K562 (cell line): ENCODE measurements around the gene HCST. TPM values are rescaled to one million over a fixed set of nuclear protein-coding genes. Genes with fewer than 3 reads are reported as not detected.

Experiments used
- HNRNPLL ChIP-seq: fragments of 200-400 bp; formaldehyde crosslinking; IDR thresholded peaks from 2 replicates; pipeline ENCODE4 v1.6.1; 2017; ENCODE audit warnings: low read length, low read depth, mild to moderate bottlenecking; ENCODE audit not compliant: poor library complexity, severe bottlenecking
- RFX7 ChIP-seq: fragments of 250-450 bp; sonication (Bioruptor Pico); IDR thresholded peaks from 2 replicates; pipeline ENCODE4 v1.5.1; 2021; ENCODE audit warnings: mild to moderate bottlenecking
- ZFP1 ChIP-seq: fragments of 450-650 bp; formaldehyde crosslinking; IDR thresholded peaks from 2 replicates; pipeline ENCODE4 v1.4.0; 2020; ENCODE audit warnings: mild to moderate bottlenecking, mixed read lengths
- ZNF140 ChIP-seq: fragments of 250-450 bp; sonication (Bioruptor Pico); IDR thresholded peaks from 2 replicates; pipeline ENCODE4 v1.8.0; 2021; ENCODE audit warnings: moderate library complexity, mild to moderate bottlenecking, inconsistent platforms
- ZNF551 ChIP-seq: fragments of 250-450 bp; sonication (Bioruptor Pico); IDR thresholded peaks from 2 replicates; pipeline ENCODE4 v1.5.0; 2021; ENCODE audit warnings: mild to moderate bottlenecking, moderate library complexity
- ZNF79 ChIP-seq: fragments of 250-450 bp; sonication (Bioruptor Pico); IDR thresholded peaks from 2 replicates; pipeline ENCODE4 v1.4.0; 2020; ENCODE audit warnings: low read depth, mild to moderate bottlenecking, moderate library complexity
- polyA plus RNA-seq, 8 experiments: library from polyadenylated mRNA; depleted of rRNA in 4 of 8; stranded (reverse) in 5 of 8; unstranded in 3 of 8; fragments of >200 nt; fragmentation: Nextera tagmentation in 2 of 8; fragmentation: Illumina TruSeq in 1 of 8; extraction: Ambion mirVana in 2 of 8; extraction: Trizol in 1 of 8; gene quantifications; 2 replicates each; pipeline versions ENCODE4 v1.2.1 to v1.2.3, GENCODE V29; 2011 to 2014; ENCODE audit warnings: inconsistent platforms in 1 of 8, missing spikeins in 1 of 8
- total RNA-seq, 7 experiments: library from RNA; depleted of rRNA in 6 of 7; stranded (reverse); fragments of >200 nt in 6 of 7; fragmentation: Illumina TruSeq in 2 of 7; extraction: Trizol in 2 of 7; gene quantifications; 2 replicates each; pipeline versions ENCODE4 v1.2.1 to v1.2.3, GENCODE V29; 2011 to 2021; ENCODE audit warnings: low replicate concordance in 1 of 7
- TF ChIP-seq, protein P1 (sequence below): sonication (generic); formaldehyde crosslinking; IDR thresholded peaks from 2 replicates; pipeline ENCODE4 v1.8.0; 2023; ENCODE audit warnings: mild to moderate bottlenecking, missing genetic modification reagents
- TF ChIP-seq, protein P2 (sequence below): fragments of 200-600 bp; sonication (generic); IDR thresholded peaks from one replicate; pipeline ENCODE4 v1.6.1; 2012; ENCODE audit warnings: mild to moderate bottlenecking, low read depth, low read length, inconsistent platforms

The HCST gene
- total and polyA plus RNA-seq, 9 of the 15 experiments (the other 6 are each of a cell fraction or from before 2014, with no cell fraction given): 0.29 to 1.9 (median 0.95) TPM; not detected in 2

- TF ChIP-seq, protein P1, sequence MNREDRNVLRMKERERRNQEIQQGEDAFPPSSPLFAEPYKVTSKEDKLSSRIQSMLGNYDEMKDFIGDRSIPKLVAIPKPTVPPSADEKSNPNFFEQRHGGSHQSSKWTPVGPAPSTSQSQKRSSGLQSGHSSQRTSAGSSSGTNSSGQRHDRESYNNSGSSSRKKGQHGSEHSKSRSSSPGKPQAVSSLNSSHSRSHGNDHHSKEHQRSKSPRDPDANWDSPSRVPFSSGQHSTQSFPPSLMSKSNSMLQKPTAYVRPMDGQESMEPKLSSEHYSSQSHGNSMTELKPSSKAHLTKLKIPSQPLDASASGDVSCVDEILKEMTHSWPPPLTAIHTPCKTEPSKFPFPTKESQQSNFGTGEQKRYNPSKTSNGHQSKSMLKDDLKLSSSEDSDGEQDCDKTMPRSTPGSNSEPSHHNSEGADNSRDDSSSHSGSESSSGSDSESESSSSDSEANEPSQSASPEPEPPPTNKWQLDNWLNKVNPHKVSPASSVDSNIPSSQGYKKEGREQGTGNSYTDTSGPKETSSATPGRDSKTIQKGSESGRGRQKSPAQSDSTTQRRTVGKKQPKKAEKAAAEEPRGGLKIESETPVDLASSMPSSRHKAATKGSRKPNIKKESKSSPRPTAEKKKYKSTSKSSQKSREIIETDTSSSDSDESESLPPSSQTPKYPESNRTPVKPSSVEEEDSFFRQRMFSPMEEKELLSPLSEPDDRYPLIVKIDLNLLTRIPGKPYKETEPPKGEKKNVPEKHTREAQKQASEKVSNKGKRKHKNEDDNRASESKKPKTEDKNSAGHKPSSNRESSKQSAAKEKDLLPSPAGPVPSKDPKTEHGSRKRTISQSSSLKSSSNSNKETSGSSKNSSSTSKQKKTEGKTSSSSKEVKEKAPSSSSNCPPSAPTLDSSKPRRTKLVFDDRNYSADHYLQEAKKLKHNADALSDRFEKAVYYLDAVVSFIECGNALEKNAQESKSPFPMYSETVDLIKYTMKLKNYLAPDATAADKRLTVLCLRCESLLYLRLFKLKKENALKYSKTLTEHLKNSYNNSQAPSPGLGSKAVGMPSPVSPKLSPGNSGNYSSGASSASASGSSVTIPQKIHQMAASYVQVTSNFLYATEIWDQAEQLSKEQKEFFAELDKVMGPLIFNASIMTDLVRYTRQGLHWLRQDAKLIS: no peak
- TF ChIP-seq HNRNPLL: no peak
- TF ChIP-seq, protein P2, sequence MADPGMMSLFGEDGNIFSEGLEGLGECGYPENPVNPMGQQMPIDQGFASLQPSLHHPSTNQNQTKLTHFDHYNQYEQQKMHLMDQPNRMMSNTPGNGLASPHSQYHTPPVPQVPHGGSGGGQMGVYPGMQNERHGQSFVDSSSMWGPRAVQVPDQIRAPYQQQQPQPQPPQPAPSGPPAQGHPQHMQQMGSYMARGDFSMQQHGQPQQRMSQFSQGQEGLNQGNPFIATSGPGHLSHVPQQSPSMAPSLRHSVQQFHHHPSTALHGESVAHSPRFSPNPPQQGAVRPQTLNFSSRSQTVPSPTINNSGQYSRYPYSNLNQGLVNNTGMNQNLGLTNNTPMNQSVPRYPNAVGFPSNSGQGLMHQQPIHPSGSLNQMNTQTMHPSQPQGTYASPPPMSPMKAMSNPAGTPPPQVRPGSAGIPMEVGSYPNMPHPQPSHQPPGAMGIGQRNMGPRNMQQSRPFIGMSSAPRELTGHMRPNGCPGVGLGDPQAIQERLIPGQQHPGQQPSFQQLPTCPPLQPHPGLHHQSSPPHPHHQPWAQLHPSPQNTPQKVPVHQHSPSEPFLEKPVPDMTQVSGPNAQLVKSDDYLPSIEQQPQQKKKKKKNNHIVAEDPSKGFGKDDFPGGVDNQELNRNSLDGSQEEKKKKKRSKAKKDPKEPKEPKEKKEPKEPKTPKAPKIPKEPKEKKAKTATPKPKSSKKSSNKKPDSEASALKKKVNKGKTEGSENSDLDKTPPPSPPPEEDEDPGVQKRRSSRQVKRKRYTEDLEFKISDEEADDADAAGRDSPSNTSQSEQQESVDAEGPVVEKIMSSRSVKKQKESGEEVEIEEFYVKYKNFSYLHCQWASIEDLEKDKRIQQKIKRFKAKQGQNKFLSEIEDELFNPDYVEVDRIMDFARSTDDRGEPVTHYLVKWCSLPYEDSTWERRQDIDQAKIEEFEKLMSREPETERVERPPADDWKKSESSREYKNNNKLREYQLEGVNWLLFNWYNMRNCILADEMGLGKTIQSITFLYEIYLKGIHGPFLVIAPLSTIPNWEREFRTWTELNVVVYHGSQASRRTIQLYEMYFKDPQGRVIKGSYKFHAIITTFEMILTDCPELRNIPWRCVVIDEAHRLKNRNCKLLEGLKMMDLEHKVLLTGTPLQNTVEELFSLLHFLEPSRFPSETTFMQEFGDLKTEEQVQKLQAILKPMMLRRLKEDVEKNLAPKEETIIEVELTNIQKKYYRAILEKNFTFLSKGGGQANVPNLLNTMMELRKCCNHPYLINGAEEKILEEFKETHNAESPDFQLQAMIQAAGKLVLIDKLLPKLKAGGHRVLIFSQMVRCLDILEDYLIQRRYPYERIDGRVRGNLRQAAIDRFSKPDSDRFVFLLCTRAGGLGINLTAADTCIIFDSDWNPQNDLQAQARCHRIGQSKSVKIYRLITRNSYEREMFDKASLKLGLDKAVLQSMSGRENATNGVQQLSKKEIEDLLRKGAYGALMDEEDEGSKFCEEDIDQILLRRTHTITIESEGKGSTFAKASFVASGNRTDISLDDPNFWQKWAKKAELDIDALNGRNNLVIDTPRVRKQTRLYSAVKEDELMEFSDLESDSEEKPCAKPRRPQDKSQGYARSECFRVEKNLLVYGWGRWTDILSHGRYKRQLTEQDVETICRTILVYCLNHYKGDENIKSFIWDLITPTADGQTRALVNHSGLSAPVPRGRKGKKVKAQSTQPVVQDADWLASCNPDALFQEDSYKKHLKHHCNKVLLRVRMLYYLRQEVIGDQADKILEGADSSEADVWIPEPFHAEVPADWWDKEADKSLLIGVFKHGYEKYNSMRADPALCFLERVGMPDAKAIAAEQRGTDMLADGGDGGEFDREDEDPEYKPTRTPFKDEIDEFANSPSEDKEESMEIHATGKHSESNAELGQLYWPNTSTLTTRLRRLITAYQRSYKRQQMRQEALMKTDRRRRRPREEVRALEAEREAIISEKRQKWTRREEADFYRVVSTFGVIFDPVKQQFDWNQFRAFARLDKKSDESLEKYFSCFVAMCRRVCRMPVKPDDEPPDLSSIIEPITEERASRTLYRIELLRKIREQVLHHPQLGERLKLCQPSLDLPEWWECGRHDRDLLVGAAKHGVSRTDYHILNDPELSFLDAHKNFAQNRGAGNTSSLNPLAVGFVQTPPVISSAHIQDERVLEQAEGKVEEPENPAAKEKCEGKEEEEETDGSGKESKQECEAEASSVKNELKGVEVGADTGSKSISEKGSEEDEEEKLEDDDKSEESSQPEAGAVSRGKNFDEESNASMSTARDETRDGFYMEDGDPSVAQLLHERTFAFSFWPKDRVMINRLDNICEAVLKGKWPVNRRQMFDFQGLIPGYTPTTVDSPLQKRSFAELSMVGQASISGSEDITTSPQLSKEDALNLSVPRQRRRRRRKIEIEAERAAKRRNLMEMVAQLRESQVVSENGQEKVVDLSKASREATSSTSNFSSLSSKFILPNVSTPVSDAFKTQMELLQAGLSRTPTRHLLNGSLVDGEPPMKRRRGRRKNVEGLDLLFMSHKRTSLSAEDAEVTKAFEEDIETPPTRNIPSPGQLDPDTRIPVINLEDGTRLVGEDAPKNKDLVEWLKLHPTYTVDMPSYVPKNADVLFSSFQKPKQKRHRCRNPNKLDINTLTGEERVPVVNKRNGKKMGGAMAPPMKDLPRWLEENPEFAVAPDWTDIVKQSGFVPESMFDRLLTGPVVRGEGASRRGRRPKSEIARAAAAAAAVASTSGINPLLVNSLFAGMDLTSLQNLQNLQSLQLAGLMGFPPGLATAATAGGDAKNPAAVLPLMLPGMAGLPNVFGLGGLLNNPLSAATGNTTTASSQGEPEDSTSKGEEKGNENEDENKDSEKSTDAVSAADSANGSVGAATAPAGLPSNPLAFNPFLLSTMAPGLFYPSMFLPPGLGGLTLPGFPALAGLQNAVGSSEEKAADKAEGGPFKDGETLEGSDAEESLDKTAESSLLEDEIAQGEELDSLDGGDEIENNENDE: no peak
- no peak for TF ChIP-seq RFX7 (CRISPR knock-in tag)
- TF ChIP-seq ZNF79 (CRISPR knock-in tag): no peak
- TF ChIP-seq ZNF140 (CRISPR knock-in tag): no peak
- no peak for TF ChIP-seq ZFP1 (CRISPR knock-in tag)
- TF ChIP-seq ZNF551: no peak
Observed at GRCh38 chr19:35929876-35930275, 27.5 kb downstream of the HCST start (continued).
